Vagina (tissue), 2 donors: ENCODE results near the gene KCNIP2. TPM values are rescaled to one million over a fixed set of nuclear protein-coding genes. Genes with fewer than 3 reads are reported as not detected.

Experiments
- DNase-seq, 2 donors: peaks; one replicate each; pipeline ENCODE4 v3.0.0-alpha.2; 2017; ENCODE audit errors: extremely low spot score in 2 of 2
- H3K27ac ChIP-seq: fragments of 200-600 bp; sonication (generic); one replicate; pipeline ENCODE4 v1.5.1; 2019
- H3K27me3 ChIP-seq: fragments of 200-600 bp; sonication (generic); one replicate; pipeline ENCODE4 v1.5.1; 2019
- H3K36me3 ChIP-seq, 2 donors: fragments of 200-600 bp; sonication (generic); one replicate each; pipeline ENCODE4 v1.5.1; 2017 to 2019
- H3K4me1 ChIP-seq: fragments of 200-600 bp; sonication (generic); one replicate; pipeline ENCODE4 v1.5.1; 2019
- H3K4me3 ChIP-seq, 2 donors: fragments of 200-600 bp; sonication (generic); 1 replicate in 1 of 2; 2 replicates in 1 of 2; pipeline ENCODE4 v1.5.1; 2016 to 2019
- H3K9me3 ChIP-seq: fragments of 200-600 bp; sonication (generic); one replicate; pipeline ENCODE4 v1.5.1; 2019
- POLR2A ChIP-seq, 2 donors: fragments of 450-650 bp; IDR thresholded peaks; one replicate each; pipeline ENCODE4 v1.6.1; 2017; ENCODE audit warnings: antibody characterized with exemption in 2 of 2, mild to moderate bottlenecking in 2 of 2, moderate library complexity in 2 of 2
- POLR2AphosphoS5 ChIP-seq, 2 donors: sonication (generic); formaldehyde crosslinking; IDR thresholded peaks; one replicate each; pipeline ENCODE4 v1.9.0; 2017; ENCODE audit warnings: antibody characterized with exemption in 2 of 2, mild to moderate bottlenecking in 2 of 2, low read depth in 1 of 2; ENCODE audit not compliant: insufficient read depth in 1 of 2
- intact Hi-C: fragments of 100-400 bp; cut with DNase I; formaldehyde crosslinking; loops from one replicate; pipeline ENCODE4 v1.15.1; 2023
- total RNA-seq: library from RNA; depleted of rRNA; stranded (reverse); fragments of >200 nt; gene quantifications from one replicate; pipeline ENCODE4 v1.2.3, GENCODE V29; 2016
- TF ChIP-seq, protein P1 (sequence below), 3 experiments: fragments of 450-650 bp in 2 of 3; fragments of 200-600 bp in 1 of 3; sonication (generic) in 1 of 3; IDR thresholded peaks; one replicate each; pipeline ENCODE4 v1.5.1; 2017 to 2019; ENCODE audit warnings: antibody characterized with exemption in 3 of 3, mild to moderate bottlenecking in 2 of 3, moderate library complexity in 2 of 3

KCNIP2 gene
- total RNA-seq, 1 donor from 2014 or later: 5.9 TPM

- Histone ChIP-seq H3K27me3 (no peaks in the 10 kb centered on the region), H3K36me3 (peaks cover 0 to 8% of the 10 kb centered on the region in 2 donors), H3K9me3 (peaks cover 11% of the 10 kb centered on the region), H3K27ac (no peak overlapping the region), H3K4me1 (peaks cover 10% of the 10 kb centered on the region), H3K4me3 (no peak overlapping the region)
- TF ChIP-seq POLR2A (IDR thresholded peaks at IDR 0.05) (no peak), POLR2AphosphoS5 (IDR thresholded peaks at IDR 0.05; ENCODE audit: insufficient read depth in 1 of 2, low read depth in 1 of 2) (no peak)
- DNase-seq: no peak
- intact Hi-C loops: no loop called here
Observed at GRCh38 chr10:101859530-101859929, 15.9 kb upstream of the KCNIP2 start.

DNA sequence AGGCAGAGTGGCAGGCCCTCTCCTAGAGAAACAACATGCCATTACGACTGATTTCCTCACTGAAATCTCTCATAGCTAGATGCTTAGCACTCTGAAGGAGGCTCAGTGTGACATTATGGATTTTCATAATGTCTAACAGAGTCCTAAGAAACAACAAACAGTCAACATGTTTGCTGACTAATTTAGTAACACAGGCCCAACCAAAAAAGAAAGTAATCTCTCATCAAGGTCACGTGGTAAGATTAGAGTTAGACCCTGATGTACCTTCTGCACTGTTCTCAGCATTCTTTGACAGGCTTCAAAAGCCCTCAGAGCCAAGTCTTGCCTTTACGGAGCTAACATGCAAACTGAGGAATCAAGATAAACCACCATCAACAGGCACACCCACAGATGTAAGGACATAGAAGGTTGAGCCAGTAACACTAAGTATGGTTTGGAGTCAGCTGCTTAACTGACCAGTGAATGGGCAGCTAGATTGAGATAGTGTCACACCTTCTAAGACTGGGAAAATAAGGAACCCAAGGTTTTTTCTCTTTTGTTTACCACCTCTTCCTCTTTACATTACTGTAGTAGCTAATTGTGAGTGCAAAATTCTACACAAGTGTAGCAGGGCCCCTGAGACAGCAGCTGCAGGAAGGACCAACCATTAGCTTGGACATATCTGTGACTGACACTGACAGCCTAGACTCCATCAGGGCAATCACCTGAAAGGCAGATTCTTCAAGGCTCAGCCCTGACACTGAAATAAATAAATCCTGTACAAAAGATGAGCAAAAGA lies 15.3 kb upstream of the KCNIP2 start:
- no peak for DNase-seq
- TF ChIP-seq, protein P1, sequence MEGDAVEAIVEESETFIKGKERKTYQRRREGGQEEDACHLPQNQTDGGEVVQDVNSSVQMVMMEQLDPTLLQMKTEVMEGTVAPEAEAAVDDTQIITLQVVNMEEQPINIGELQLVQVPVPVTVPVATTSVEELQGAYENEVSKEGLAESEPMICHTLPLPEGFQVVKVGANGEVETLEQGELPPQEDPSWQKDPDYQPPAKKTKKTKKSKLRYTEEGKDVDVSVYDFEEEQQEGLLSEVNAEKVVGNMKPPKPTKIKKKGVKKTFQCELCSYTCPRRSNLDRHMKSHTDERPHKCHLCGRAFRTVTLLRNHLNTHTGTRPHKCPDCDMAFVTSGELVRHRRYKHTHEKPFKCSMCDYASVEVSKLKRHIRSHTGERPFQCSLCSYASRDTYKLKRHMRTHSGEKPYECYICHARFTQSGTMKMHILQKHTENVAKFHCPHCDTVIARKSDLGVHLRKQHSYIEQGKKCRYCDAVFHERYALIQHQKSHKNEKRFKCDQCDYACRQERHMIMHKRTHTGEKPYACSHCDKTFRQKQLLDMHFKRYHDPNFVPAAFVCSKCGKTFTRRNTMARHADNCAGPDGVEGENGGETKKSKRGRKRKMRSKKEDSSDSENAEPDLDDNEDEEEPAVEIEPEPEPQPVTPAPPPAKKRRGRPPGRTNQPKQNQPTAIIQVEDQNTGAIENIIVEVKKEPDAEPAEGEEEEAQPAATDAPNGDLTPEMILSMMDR (IDR thresholded peaks at IDR 0.05): no peak
- no peak for TF ChIP-seq POLR2AphosphoS5 (IDR thresholded peaks at IDR 0.05; ENCODE audit: insufficient read depth in 1 of 2, low read depth in 1 of 2)
- no peak for TF ChIP-seq POLR2A (IDR thresholded peaks at IDR 0.05)
- no peak overlapping the region for H3K27ac ChIP-seq

GRCh38 chr10:101857802-101858476 lies 14.3 kb upstream of the KCNIP2 start:
- H3K9me3 ChIP-seq: peaks cover 11% of the 10 kb centered on the region
- intact Hi-C loops: no loop called here
- no peak overlapping the region for H3K27ac ChIP-seq
- DNase-seq: no peak
- H3K4me1 ChIP-seq: peaks cover 10% of the 10 kb centered on the region
- TF ChIP-seq, protein P1 (IDR thresholded peaks at IDR 0.05): no peak
- TF ChIP-seq POLR2AphosphoS5 (IDR thresholded peaks at IDR 0.05; ENCODE audit: insufficient read depth in 1 of 2, low read depth in 1 of 2) (no peak), POLR2A (IDR thresholded peaks at IDR 0.05) (no peak)
- no peaks in the 10 kb centered on the region for H3K27me3 ChIP-seq
- peaks cover 0 to 8% of the 10 kb centered on the region in 2 donors for H3K36me3 ChIP-seq
- H3K4me3 ChIP-seq: no peak overlapping the region

More for the DNA sequence above, 15.3 kb upstream of the KCNIP2 start:
- H3K27me3 ChIP-seq: no peaks in the 10 kb centered on the region
- peaks cover 11% of the 10 kb centered on the region for H3K9me3 ChIP-seq
- intact Hi-C loops: no loop called here
- H3K4me1 ChIP-seq: peaks cover 10% of the 10 kb centered on the region
- H3K4me3 ChIP-seq: no peak overlapping the region
- peaks cover 0 to 8% of the 10 kb centered on the region in 2 donors for H3K36me3 ChIP-seq

DNA sequence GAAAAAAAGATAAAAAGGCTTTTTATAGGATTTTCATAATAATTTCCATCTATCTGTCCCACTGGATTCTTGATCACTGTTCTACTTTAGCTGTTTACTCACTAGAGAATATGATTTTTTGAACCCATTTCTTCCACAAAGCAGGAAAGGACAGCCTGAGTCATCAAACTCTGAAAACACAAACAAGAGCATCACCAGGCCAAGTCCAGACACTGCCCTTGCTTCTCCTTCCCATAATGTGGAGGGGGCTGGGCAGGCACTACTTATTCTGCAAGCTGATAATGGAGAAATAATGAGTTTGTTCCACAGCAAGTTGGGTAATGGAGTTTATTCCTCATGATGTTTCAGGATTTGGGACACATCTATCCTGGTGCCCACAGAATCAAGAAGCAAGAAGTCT lies 13.0 kb upstream of the KCNIP2 start:
- Histone ChIP-seq H3K9me3 (peaks cover 11% of the 10 kb centered on the region), H3K4me3 (no peak overlapping the region), H3K27me3 (no peaks in the 10 kb centered on the region), H3K4me1 (peaks cover 10% of the 10 kb centered on the region), H3K36me3 (peaks cover 0 to 8% of the 10 kb centered on the region in 2 donors), H3K27ac (no peak overlapping the region)
- no peak for TF ChIP-seq POLR2A (IDR thresholded peaks at IDR 0.05)
- TF ChIP-seq, protein P1 (IDR thresholded peaks at IDR 0.05): no peak
- no peak for TF ChIP-seq POLR2AphosphoS5 (IDR thresholded peaks at IDR 0.05; ENCODE audit: insufficient read depth in 1 of 2, low read depth in 1 of 2)
- intact Hi-C loops: no loop called here
- DNase-seq: no peak

DNA sequence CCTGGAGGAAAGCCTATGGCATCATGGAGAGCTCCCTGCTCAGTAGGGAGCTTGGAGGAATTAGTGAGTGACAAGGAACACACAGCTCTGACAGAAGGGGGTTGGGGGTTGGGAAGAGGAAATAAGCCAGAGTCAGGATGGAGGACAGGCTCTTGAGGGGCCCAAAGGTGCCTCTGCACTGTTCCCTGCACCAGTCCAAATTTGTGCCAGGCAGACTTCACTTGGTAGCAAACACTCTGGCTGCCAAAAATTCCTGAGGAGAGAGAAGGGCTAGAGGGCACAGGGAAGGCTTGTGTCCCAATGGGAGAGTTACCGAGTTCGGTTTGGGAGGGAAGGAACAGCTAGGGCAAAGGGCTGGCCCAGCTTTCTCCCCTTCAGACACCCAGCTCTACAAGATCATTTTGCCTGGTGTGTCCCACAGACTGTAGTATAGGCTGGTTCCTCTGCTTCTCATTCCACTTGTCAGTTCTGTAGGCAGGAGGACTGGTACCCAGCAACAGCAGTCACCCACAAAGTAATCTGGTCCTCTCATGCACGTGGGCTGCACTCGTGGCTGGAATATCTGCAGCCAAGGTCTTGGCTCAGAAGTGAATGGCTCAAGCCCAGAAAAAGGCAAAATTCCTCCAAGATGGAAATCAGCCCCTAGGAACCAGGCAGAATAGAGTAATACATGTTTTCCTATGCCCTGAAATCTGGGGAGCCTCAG lies 8.0 kb upstream of the KCNIP2 start:
- intact Hi-C loops: no loop called here
- H3K27ac ChIP-seq: no peak overlapping the region

More for the DNA sequence above, 8.0 kb upstream of the KCNIP2 start:
- H3K9me3 ChIP-seq: no peaks in the 10 kb centered on the region
- peaks cover 0 to 9% of the 10 kb centered on the region in 2 donors for H3K36me3 ChIP-seq
- TF ChIP-seq POLR2A (IDR thresholded peaks at IDR 0.05) (no peak), POLR2AphosphoS5 (IDR thresholded peaks at IDR 0.05; ENCODE audit: insufficient read depth in 1 of 2, low read depth in 1 of 2) (no peak)
- TF ChIP-seq, protein P1 (IDR thresholded peaks at IDR 0.05): no peak
- peaks cover 8% of the 10 kb centered on the region for H3K4me1 ChIP-seq
- no peaks in the 10 kb centered on the region for H3K27me3 ChIP-seq
- DNase-seq: no peak
- H3K4me3 ChIP-seq: no peak overlapping the region
